ENCODE data around the gene S1PR2. TPM values are rescaled to one million over a fixed set of nuclear protein-coding genes. Genes with fewer than 3 reads are reported as not detected.
A peak's percentile ranks its signal among the peaks of the same experiment; 100 is the strongest.

Gene S1PR2
- total and polyA plus RNA-seq, 2 donors from 2014 or later: 1.5 to 6.3 TPM

DNA sequence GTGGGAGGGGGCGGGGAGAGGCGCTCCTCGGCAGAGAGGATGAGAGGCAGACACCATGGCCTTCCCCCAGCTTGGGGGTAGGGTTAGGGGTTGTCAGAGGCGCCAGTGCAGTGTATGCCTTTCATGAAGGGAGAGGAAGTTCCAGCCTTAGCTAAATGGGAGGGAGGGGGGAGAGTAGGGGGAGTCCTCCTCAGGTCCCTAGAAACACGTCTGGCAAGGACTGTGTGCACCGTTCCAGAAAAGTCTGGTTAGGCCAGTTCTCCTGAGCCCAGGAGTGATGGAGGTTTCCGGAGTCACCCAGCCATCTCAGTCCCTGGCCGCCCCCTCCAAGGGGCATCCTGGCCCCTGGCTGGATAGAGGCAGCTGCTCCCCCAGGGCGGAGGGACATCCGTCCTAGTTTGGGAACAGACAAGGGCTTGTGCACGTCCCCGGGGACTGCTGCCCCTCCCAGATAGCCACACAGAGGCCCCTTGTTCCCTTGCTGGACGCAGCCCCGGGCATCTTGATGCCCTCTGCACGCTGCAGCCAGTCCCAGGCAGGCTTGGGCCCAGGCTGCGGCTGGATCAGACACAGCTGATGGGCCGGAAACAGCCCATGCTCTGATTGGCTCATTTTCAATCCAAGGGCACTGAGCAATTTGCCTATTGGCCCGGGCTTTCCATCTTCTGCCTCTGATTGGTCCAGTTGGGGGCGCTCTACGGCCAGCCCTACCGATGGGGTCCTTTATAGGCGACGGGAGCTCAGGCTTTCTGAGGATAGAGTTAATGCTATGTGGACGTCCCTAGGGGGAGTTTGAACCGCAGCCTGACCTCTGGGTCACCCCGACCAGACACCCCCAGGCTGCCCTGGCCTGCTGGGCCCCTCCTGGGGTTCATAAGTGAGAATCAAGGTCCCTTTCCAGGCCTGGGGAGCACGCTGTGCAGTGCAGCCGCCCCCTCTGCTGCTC, 3.8 kb downstream of the S1PR2 start:
- H3K4me3 ChIP-seq (ENCODE audit: low read length in 3 of 3): peak overlapping the region in 1 of 3 donors; percentile 16
- H3K27me3 ChIP-seq (ENCODE audit: control insufficient read depth, insufficient read depth, low read length): no peaks in the 10 kb centered on the region
- FAIRE-seq (no peak), DNase-seq (peak; percentile 74 to 92 (median 84))
- H3K9ac ChIP-seq (ENCODE audit: low read length in 3 of 3): peak overlapping the region in 1 of 3 donors; percentile 12
- TF ChIP-seq, protein P1, sequence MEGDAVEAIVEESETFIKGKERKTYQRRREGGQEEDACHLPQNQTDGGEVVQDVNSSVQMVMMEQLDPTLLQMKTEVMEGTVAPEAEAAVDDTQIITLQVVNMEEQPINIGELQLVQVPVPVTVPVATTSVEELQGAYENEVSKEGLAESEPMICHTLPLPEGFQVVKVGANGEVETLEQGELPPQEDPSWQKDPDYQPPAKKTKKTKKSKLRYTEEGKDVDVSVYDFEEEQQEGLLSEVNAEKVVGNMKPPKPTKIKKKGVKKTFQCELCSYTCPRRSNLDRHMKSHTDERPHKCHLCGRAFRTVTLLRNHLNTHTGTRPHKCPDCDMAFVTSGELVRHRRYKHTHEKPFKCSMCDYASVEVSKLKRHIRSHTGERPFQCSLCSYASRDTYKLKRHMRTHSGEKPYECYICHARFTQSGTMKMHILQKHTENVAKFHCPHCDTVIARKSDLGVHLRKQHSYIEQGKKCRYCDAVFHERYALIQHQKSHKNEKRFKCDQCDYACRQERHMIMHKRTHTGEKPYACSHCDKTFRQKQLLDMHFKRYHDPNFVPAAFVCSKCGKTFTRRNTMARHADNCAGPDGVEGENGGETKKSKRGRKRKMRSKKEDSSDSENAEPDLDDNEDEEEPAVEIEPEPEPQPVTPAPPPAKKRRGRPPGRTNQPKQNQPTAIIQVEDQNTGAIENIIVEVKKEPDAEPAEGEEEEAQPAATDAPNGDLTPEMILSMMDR (IDR thresholded peaks at IDR 0.05; ENCODE audit: borderline replicate concordance, extremely low read depth, insufficient read depth): no peak
- intact Hi-C loops (cut with DNase I): no loop called here
- peaks cover 0 to 3% (median 0%) of the 10 kb centered on the region in 3 donors for H3K4me1 ChIP-seq (ENCODE audit: control insufficient read depth in 2 of 3, insufficient read depth in 2 of 3, low read depth in 1 of 3, low read length in 3 of 3)
- H3K9me3 ChIP-seq (ENCODE audit: control insufficient read depth in 2 of 3, insufficient read depth in 1 of 3, low read length in 3 of 3): no peaks in the 10 kb centered on the region
- peak overlapping the region; percentile 71 to 77 for H3K27ac ChIP-seq (ENCODE audit: low read depth in 2 of 2, low read length in 2 of 2)
- H3K36me3 ChIP-seq (ENCODE audit: control insufficient read depth in 2 of 3, insufficient read depth in 3 of 3, low read length in 3 of 3): no peaks in the 10 kb centered on the region

DNA sequence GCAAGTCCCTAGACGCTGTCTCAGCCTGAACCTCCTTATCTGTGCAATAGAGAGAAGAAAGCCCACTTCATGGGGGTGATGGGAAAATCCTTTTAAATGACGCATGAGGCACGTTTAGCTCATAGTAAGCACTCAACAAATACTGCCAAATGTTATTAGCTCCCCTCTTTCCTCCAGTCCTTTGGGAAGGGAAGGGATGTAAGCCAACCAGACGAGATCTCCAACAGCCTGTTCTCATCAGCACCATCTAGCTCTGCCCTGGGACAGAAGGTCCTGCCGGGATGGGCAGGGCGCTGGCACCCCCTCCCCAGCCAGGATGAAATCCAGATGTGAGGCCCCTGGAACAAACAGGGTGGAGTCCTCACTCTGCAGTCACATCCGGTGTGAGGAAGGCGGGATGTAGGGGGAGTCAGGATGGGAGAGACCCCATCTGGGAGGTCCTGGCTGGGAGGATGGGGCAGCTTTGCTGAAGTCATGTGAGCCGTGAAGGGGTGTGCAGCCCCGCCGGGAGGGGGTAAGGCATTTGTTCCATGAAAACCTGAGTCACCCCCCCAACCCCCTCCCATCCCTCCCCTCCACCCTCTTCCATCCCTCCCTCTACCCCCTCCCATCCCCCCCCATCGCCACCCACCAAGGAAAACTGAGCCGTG, 4.6 kb downstream of the S1PR2 start:
- peak; percentile 84 to 96 (median 86) for DNase-seq
- Histone ChIP-seq H3K27ac (ENCODE audit: low read depth in 2 of 2, low read length in 2 of 2) (peak overlapping the region in 1 of 2 donors; percentile 77), H3K36me3 (ENCODE audit: control insufficient read depth in 2 of 3, insufficient read depth in 3 of 3, low read length in 3 of 3) (no peaks in the 10 kb centered on the region), H3K4me1 (ENCODE audit: control insufficient read depth in 2 of 3, insufficient read depth in 2 of 3, low read depth in 1 of 3, low read length in 3 of 3) (peaks cover 0 to 3% (median 0%) of the 10 kb centered on the region in 3 donors), H3K27me3 (ENCODE audit: control insufficient read depth, insufficient read depth, low read length) (no peaks in the 10 kb centered on the region), H3K9ac (ENCODE audit: low read length in 3 of 3) (no peak overlapping the region), H3K9me3 (ENCODE audit: control insufficient read depth in 2 of 3, insufficient read depth in 1 of 3, low read length in 3 of 3) (no peaks in the 10 kb centered on the region), H3K4me3 (ENCODE audit: low read length in 3 of 3) (peak overlapping the region in 1 of 3 donors; percentile 1)
- intact Hi-C loops (cut with DNase I): no loop called here
- no peak for FAIRE-seq
- TF ChIP-seq, protein P1 (IDR thresholded peaks at IDR 0.05; ENCODE audit: borderline replicate concordance, extremely low read depth, insufficient read depth): no peak

DNA sequence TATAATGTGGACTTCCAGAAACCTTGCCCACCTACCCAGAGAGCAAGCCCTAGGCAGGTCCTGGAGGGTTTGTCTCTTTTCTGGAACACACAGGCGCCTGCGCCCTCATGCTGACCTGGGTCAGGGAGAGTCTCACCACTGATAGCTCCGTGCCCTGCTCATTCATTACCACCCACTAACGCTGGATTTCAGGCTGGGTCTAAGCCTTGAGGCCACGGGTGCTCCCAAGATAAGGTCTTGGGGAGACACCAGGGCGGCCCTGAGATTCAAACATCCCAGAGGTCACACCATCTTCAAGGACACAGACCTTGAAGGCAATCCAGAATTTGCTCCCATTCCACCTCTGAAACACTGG, 5.1 kb downstream of the S1PR2 start:
- TF ChIP-seq, protein P1 (IDR thresholded peaks at IDR 0.05; ENCODE audit: borderline replicate concordance, extremely low read depth, insufficient read depth): no peak
- no peak for DNase-seq
- H3K4me3 ChIP-seq (ENCODE audit: low read length in 3 of 3): no peak overlapping the region
- intact Hi-C loops (cut with DNase I): no loop called here
- no peaks in the 10 kb centered on the region for H3K27me3 ChIP-seq (ENCODE audit: control insufficient read depth, insufficient read depth, low read length)
- H3K27ac ChIP-seq (ENCODE audit: low read depth in 2 of 2, low read length in 2 of 2): peak overlapping the region in 1 of 2 donors; percentile 77
- H3K9ac ChIP-seq (ENCODE audit: low read length in 3 of 3): no peak overlapping the region
- peaks cover 0 to 3% (median 0%) of the 10 kb centered on the region in 3 donors for H3K4me1 ChIP-seq (ENCODE audit: control insufficient read depth in 2 of 3, insufficient read depth in 2 of 3, low read depth in 1 of 3, low read length in 3 of 3)
- H3K9me3 ChIP-seq (ENCODE audit: control insufficient read depth in 2 of 3, insufficient read depth in 1 of 3, low read length in 3 of 3): no peaks in the 10 kb centered on the region
- no peak for FAIRE-seq
- no peaks in the 10 kb centered on the region for H3K36me3 ChIP-seq (ENCODE audit: control insufficient read depth in 2 of 3, insufficient read depth in 3 of 3, low read length in 3 of 3)

All from kidney (tissue), 14 donors.